ENCODE results near the gene AP1M1.

Gene AP1M1

DNA sequence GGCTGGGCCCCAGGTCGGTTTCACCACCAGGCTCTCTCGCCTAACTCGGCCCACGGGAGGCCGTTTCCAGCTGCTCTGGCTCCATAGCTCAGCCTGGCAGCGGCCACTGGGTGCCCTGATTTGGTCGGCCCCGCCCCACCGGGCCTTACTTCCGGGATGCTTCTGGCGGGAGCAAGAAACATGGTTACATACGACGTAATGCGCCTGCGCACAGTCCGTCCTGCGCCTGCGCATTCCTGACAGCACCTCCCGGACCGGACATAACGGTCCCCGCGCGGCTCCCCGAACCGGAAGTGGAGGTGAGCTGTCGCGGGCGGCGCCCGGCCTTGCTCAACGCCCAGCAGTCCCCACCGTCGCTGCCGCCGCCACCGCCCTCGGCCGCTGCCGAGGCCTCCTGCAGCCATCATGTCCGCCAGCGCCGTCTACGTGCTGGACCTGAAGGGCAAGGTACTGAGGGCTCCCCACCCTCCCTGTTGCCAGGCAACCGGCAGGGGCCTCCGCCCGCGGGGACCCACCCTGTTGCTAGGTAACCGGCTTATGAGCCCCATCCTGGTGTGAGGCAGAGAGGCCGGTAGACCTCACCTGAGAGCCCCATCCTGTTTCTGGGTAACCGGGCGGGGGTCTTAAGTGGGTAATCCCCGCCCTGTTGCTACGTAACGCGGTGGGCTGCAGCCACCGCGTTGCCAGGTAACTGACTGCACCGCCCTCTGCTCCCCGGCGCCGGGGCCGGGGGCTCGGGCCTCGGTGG, at the start of gene AP1M1:
Gene AP1M1, plus strand, starts transcription at position 290 of the 748 bp plus-strand sequence. Its CDS starts 116 bp downstream, at position 406.
- H3K4me3 ChIP-seq (ENCODE audit: low read depth, low read length): peak within 1 kb of the TSS; percentile 94
- DNase-seq (ENCODE audit: low read depth): peak; percentile 99
- TF ChIP-seq, protein P1, sequence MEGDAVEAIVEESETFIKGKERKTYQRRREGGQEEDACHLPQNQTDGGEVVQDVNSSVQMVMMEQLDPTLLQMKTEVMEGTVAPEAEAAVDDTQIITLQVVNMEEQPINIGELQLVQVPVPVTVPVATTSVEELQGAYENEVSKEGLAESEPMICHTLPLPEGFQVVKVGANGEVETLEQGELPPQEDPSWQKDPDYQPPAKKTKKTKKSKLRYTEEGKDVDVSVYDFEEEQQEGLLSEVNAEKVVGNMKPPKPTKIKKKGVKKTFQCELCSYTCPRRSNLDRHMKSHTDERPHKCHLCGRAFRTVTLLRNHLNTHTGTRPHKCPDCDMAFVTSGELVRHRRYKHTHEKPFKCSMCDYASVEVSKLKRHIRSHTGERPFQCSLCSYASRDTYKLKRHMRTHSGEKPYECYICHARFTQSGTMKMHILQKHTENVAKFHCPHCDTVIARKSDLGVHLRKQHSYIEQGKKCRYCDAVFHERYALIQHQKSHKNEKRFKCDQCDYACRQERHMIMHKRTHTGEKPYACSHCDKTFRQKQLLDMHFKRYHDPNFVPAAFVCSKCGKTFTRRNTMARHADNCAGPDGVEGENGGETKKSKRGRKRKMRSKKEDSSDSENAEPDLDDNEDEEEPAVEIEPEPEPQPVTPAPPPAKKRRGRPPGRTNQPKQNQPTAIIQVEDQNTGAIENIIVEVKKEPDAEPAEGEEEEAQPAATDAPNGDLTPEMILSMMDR (IDR thresholded peaks at IDR 0.05; ENCODE audit: insufficient read depth, low read depth, low read length, missing control alignments): no peak

DNA sequence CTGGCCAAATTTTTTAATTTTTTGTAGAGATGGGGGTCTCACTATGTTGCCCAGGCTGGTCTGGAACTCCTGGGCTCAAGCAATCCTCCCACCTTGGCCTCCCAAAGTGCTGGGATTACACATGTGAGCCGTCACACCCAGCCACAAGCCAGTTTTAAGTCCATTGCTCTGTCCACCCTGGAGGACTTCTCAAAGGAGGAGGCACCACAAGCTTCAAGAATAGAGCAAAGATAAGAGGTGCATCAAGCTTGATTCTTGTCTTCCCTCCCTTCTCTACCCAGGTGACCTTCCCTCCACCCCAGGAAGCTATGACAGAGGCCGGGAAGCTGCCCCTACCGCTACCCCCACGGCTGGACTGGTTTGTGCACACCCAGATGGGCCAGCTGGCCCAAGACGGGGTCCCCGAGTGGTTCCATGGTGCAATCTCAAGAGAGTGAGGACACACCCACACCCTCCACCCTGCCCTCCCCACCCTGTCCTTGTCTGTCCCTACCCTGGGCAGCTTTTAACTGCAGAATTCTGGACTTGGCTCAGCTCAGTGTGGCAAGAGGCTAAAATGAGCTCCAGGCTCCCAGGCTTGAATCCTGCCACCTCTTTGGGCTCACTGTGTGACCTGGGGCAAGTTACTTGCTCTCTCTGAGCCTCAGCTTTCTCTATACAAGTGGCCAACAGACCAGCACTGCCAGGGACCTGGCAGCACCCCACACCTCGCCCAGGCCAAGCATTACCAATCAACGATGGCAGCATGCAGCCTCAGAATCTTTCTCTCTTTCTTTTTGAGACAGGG, 49.1 kb upstream of the AP1M1 start:
- peak overlapping the region; percentile 7 for H3K4me3 ChIP-seq (ENCODE audit: low read depth, low read length)
- TF ChIP-seq, protein P1 (IDR thresholded peaks at IDR 0.05; ENCODE audit: insufficient read depth, low read depth, low read length, missing control alignments): no peak
- no peak for DNase-seq (ENCODE audit: low read depth)

DNA sequence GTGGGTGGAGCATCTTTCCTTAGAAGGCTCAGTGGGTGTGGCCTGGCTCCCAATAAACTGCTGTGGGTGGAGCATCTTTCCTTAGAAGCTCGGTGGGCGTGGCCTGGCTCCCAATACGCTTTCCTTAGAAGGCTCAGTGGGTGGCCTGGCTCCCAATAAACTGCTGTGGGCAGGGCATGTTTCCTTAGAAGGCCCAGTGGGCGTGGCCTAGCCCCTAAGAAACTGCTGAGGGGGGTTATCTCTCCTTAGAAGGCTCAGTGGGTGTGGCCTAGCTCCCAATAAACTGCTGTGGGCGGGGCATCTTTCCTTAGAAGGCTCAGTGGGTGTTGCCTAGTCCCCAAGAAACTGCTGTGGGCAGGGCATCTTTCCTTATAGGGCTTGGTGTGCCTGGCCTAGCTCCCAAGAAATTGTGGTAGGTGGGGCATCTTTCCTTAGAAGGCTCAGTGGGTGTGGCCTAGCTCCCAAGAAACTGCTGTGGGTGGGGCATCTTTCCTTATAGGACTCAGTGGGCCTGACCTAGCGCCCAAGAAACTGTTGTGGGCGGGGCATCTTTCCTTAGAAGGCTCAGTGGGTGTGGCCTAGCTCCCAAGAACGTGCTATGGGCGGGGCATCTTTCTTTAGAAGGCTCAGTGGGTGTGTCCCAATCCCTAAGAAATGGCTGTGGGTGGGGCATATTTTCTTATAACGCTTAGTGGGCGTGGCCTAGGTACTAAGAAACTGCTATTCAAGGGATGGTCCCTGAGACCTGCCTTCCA, 44.0 kb upstream of the AP1M1 start:
- DNase-seq (ENCODE audit: low read depth): peak; percentile 60

DNA sequence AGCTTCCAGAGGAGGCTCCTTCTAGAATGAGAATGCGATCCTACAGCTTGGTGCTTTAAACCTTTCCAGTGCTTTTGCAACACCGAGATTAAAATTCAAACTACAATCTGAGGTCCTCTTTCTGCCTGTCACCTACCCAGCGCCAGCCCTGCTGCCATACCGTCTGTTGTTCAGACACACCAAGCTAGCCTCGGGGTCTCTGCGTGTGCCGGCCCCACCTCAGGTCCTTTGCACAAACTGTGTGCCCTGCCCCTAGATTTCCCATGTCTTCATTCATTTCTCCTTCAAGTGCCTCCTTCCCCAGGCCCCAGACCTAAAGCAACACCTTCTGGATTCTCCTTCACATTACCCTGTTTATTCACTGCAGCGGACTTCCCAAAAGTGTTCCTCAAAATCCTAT, 43.2 kb upstream of the AP1M1 start:
- TF ChIP-seq, protein P1 (IDR thresholded peaks at IDR 0.05; ENCODE audit: insufficient read depth, low read depth, low read length, missing control alignments): no peak
- no peak overlapping the region for H3K4me3 ChIP-seq (ENCODE audit: low read depth, low read length)
- DNase-seq (ENCODE audit: low read depth): no peak

More for the DNA sequence above, 44.0 kb upstream of the AP1M1 start:
- TF ChIP-seq, protein P1 (IDR thresholded peaks at IDR 0.05; ENCODE audit: insufficient read depth, low read depth, low read length, missing control alignments): no peak
- no peak overlapping the region for H3K4me3 ChIP-seq (ENCODE audit: low read depth, low read length)

DNA sequence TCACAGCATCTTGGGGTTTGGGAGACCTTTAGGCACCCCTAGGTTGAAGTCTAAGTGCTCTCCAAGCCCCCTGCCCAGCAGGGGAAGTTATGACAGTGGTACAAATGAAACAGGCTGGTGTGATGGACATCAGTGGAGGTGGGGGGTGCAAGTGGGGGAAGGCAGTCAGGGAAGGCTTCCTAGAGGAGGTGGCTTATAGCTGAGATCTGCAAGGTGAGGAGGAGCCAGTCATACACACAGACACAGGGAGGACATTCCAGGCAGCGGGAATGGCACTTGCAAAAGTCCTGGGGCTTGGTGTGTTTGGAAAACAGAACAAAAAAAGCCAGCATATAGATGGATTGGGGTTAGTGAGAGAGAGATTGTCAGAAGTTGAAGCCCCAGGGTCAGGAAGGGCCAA, 42.6 kb upstream of the AP1M1 start:
- no peak for DNase-seq (ENCODE audit: low read depth)
- TF ChIP-seq, protein P1 (IDR thresholded peaks at IDR 0.05; ENCODE audit: insufficient read depth, low read depth, low read length, missing control alignments): no peak
- no peak overlapping the region for H3K4me3 ChIP-seq (ENCODE audit: low read depth, low read length)

DNA sequence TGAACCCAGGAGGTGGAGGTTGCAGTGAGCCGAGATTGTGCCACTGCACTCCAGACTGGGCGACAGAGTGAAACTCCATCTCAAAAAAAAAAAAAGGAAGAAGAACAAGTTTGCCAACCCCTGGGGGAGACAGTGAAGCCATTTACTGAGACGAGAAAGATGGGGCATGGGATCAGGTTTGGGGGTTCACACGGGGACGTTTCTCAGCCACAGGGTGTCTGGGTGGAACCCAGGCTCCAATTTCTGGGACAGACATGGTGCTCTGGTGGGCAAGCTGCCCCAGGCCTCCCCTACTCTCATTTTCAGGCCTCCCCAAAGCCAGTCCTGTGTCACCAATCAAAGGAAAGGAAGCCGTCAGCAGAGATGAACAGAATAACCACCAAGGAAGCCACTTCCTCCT, 40.8 kb upstream of the AP1M1 start:
- TF ChIP-seq, protein P1 (IDR thresholded peaks at IDR 0.05; ENCODE audit: insufficient read depth, low read depth, low read length, missing control alignments): no peak
- DNase-seq (ENCODE audit: low read depth): no peak
- no peak overlapping the region for H3K4me3 ChIP-seq (ENCODE audit: low read depth, low read length)

Data from GM12865 (cell line).